A673 (cell line): Measurements from ENCODE around the gene CYCS. TPM values are rescaled to one million over a fixed set of nuclear protein-coding genes. Genes with fewer than 3 reads are reported as not detected.
"Not testable (repeated sequence)": the region's sequence is repeated elsewhere in the genome, so short reads cannot be mapped to it uniquely, and the experiment has no call there.

Experiments
- BruUV-seq: library from RNA; stranded (reverse); fragments of 400-500 nt; replicated peaks from 2 replicates; lab custom pipeline; 2021; lab: Mats Ljungman, UMichigan
- CTCF ChIA-PET: fragments of 300-600 bp; sonication (Branson Sonifier 250); formaldehyde crosslinking; loops from one replicate; lab custom pipeline; 2022; ENCODE audit warnings: antibody characterized with exemption; lab: Charles Lee
- POLR2A ChIA-PET: fragments of 300-600 bp; sonication (Branson Sonifier 250); formaldehyde crosslinking; loops from one replicate; lab custom pipeline; 2022; ENCODE audit warnings: antibody characterized with exemption; ENCODE audit not compliant: low non-redundant PET; lab: Charles Lee
- DNase-seq: peaks from one replicate; pipeline ENCODE4 v3.0.0-alpha.2; 2015; ENCODE audit warnings: low spot score
- H3K27ac ChIP-seq: fragments of 200-600 bp; sonication (generic); 2 replicates; pipeline ENCODE4 v1.5.1; 2016; ENCODE audit warnings: mixed run types, low read depth, mild to moderate bottlenecking, mixed read lengths, antibody characterized with exemption, low read length; ENCODE audit not compliant: poor library complexity, severe bottlenecking
- H3K27me3 ChIP-seq: fragments of 200-600 bp; sonication (generic); replicated peaks from 2 replicates; pipeline ENCODE4 v1.6.1; 2017; ENCODE audit warnings: mixed run types, low read depth, mild to moderate bottlenecking, mixed read lengths, antibody characterized with exemption, low read length; ENCODE audit not compliant: insufficient read depth, poor library complexity
- H3K36me3 ChIP-seq: fragments of 200-600 bp; sonication (generic); 2 replicates; pipeline ENCODE4 v1.6.1; 2016; ENCODE audit warnings: mixed run types, mild to moderate bottlenecking, mixed read lengths, antibody characterized with exemption, low read length; ENCODE audit not compliant: insufficient read depth, poor library complexity, severe bottlenecking
- H3K4me1 ChIP-seq: fragments of 200-600 bp; sonication (generic); 2 replicates; pipeline ENCODE4 v1.6.1; 2017; ENCODE audit warnings: mixed run types, mild to moderate bottlenecking, mixed read lengths, antibody characterized with exemption, low read length; ENCODE audit not compliant: insufficient read depth, poor library complexity, severe bottlenecking
- H3K4me3 ChIP-seq: fragments of 200-600 bp; sonication (generic); 2 replicates; pipeline ENCODE4 v1.5.1; 2016; ENCODE audit warnings: low read depth, mixed run types, mild to moderate bottlenecking, mixed read lengths, low read length; ENCODE audit not compliant: poor library complexity, severe bottlenecking
- H3K9me3 ChIP-seq: fragments of 200-600 bp; sonication (generic); 2 replicates; pipeline ENCODE4 v1.6.1; 2016; ENCODE audit warnings: mixed run types, low read depth, mild to moderate bottlenecking, mixed read lengths, antibody characterized with exemption, low read length; ENCODE audit not compliant: poor library complexity, severe bottlenecking
- CTCF ChIP-seq: fragments of 300-800, 200-600 bp; sonication (generic); conservative IDR thresholded peaks from 2 replicates; pipeline ENCODE4 v1.5.1; 2017; ENCODE audit warnings: low read depth, mild to moderate bottlenecking, antibody characterized with exemption, low read length, moderate library complexity, mixed read lengths
- EZH2 ChIP-seq: fragments of 200-600 bp; sonication (generic); IDR thresholded peaks from 2 replicates; pipeline ENCODE4 v1.6.1; 2017; ENCODE audit warnings: borderline replicate concordance, low read depth, mild to moderate bottlenecking, mixed read lengths, antibody characterized with exemption, low read length; ENCODE audit not compliant: poor library complexity, severe bottlenecking
- intact Hi-C: fragments of 100-400 bp; cut with micrococcal nuclease; formaldehyde crosslinking; loops from one replicate; pipeline ENCODE4 v1.10.0; 2022; ENCODE audit not compliant: unreplicated experiment
- total RNA-seq: library from RNA; stranded (reverse); gene quantifications from 2 replicates; pipeline ENCODE4 v1.2.3, GENCODE V29; 2021

CYCS gene
- total RNA-seq, 1 experiment from 2014 or later: 350 TPM

- no peak for TF ChIP-seq EZH2
- no peak for TF ChIP-seq CTCF
- no peaks in the 10 kb centered on the region for H3K9me3 ChIP-seq
- ChIA-PET CTCF (no interaction called here), POLR2A (no interaction called here)
- no peak overlapping the region for H3K27ac ChIP-seq
- H3K36me3 ChIP-seq: peaks cover 44% of the 10 kb centered on the region
- no peaks in the 10 kb centered on the region for H3K4me1 ChIP-seq
- intact Hi-C loops: no loop called here
- no peaks in the 10 kb centered on the region for H3K27me3 ChIP-seq
- BruUV-seq: no TSS peak
- DNase-seq: no peak
- H3K4me3 ChIP-seq: no peak overlapping the region
These were observed 6.9 kb downstream of the CYCS start for GRCh38 chr7:25118048-25118753.

- POLR2A ChIA-PET: no interaction called here
- intact Hi-C loops: no loop called here
These were observed 7.6 kb downstream of the CYCS start for GRCh38 chr7:25117226-25118047.

GRCh38 chr7:25116621-25117020 is 8.4 kb downstream of the CYCS start:
- CTCF ChIA-PET: interaction anchor here (0.6 kb wide), 2 partner anchors 21 to 29 kb away, joined by 3 to 4 read pairs; no protein-coding TSS in a partner anchor
- no TSS peak for BruUV-seq
- intact Hi-C loops: no loop called here

More at GRCh38 chr7:25117226-25118047, 7.6 kb downstream of the CYCS start:
- Histone ChIP-seq H3K27me3 (no peaks in the 10 kb centered on the region), H3K27ac (no peak overlapping the region), H3K4me1 (no peaks in the 10 kb centered on the region), H3K9me3 (no peaks in the 10 kb centered on the region), H3K4me3 (no peak overlapping the region), H3K36me3 (peaks cover 37% of the 10 kb centered on the region)
- no peak for TF ChIP-seq CTCF
- TF ChIP-seq EZH2: no peak
- BruUV-seq: no TSS peak
- CTCF ChIA-PET: interaction anchor here (0.6 kb wide), 1 partner anchor 21 kb away, joined by 3 read pairs; no protein-coding TSS in a partner anchor
- DNase-seq: no peak

GRCh38 chr7:25110514-25110913 is 14.5 kb downstream of the CYCS start:
- POLR2A ChIA-PET, H3K4me3 ChIP-seq, H3K27ac ChIP-seq, DNase-seq, H3K4me1 ChIP-seq, BruUV-seq, H3K27me3 ChIP-seq, CTCF ChIA-PET, H3K36me3 ChIP-seq, intact Hi-C loops, H3K9me3 ChIP-seq: not testable (repeated sequence)

More at GRCh38 chr7:25116621-25117020, 8.4 kb downstream of the CYCS start:
- no peaks in the 10 kb centered on the region for H3K4me1 ChIP-seq
- POLR2A ChIA-PET: no interaction called here
- no peak overlapping the region for H3K4me3 ChIP-seq
- H3K27me3 ChIP-seq: no peaks in the 10 kb centered on the region
- no peak overlapping the region for H3K27ac ChIP-seq
- H3K36me3 ChIP-seq: peaks cover 28% of the 10 kb centered on the region
- no peak for TF ChIP-seq CTCF
- no peak for TF ChIP-seq EZH2
- no peak for DNase-seq
- H3K9me3 ChIP-seq: no peaks in the 10 kb centered on the region
